Skeletal muscle cell (primary cell): ENCODE results near the gene HORMAD1.
A peak's percentile ranks its signal among the peaks of the same experiment; 100 is the strongest.
"Not testable (repeated sequence)": the region's sequence is repeated elsewhere in the genome, so short reads cannot be mapped to it uniquely, and the experiment has no call there.

Source experiments
- DNase-seq: peaks from one replicate; pipeline ENCODE4 v3.0.0-alpha.2; 2010; ENCODE audit warnings: low read depth
- H3K4me3 ChIP-seq: 2 replicates; pipeline ENCODE4 v1.5.1; 2011; ENCODE audit warnings: low read depth, mild to moderate bottlenecking, control low read depth, low read length, moderate library complexity

HORMAD1 gene

GRCh38 chr1:150706091-150706490 lies 14.6 kb downstream of the HORMAD1 start:
- H3K4me3 ChIP-seq = no peak overlapping the region
- no peak for DNase-seq

GRCh38 chr1:150703427-150703826 lies 17.3 kb downstream of the HORMAD1 start:
- DNase-seq = no peak
- no peak overlapping the region for H3K4me3 ChIP-seq

- H3K4me3 ChIP-seq = peak within 1 kb of the TSS; percentile 81
- peak; percentile 95 for DNase-seq
Measured at GRCh38 chr1:150696995-150697927, 23.4 kb downstream of the HORMAD1 start, which contains the start of gene GOLPH3L. Gene GOLPH3L (minus strand): TSS chr1:150697154. CDS start chr1:150694838, 2,316 bp downstream.

GRCh38 chr1:150696590-150696989 lies 24.1 kb downstream of the HORMAD1 start:
- H3K4me3 ChIP-seq = peak overlapping the region; percentile 81
- no peak for DNase-seq

GRCh38 chr1:150696162-150696561 lies 24.5 kb downstream of the HORMAD1 start:
- no peak for DNase-seq
- H3K4me3 ChIP-seq = peak overlapping the region; percentile 81

GRCh38 chr1:150695561-150695960 lies 25.1 kb downstream of the HORMAD1 start:
- no peak overlapping the region for H3K4me3 ChIP-seq
- DNase-seq = no peak

- H3K4me3 ChIP-seq = no peak overlapping the region
- no peak for DNase-seq
Measured at GRCh38 chr1:150692720-150693119, 28.0 kb downstream of the HORMAD1 start.

GRCh38 chr1:150688763-150689162 lies 31.9 kb downstream of the HORMAD1 start:
- no peak overlapping the region for H3K4me3 ChIP-seq
- no peak for DNase-seq

- no peak for DNase-seq
Measured at GRCh38 chr1:150686275-150686674, 34.4 kb downstream of the HORMAD1 start.

GRCh38 chr1:150683914-150684313 lies 36.8 kb downstream of the HORMAD1 start:
- no peak for DNase-seq
- H3K4me3 ChIP-seq = no peak overlapping the region

More at GRCh38 chr1:150686275-150686674, 34.4 kb downstream of the HORMAD1 start:
- H3K4me3 ChIP-seq = no peak overlapping the region

- no peak overlapping the region for H3K4me3 ChIP-seq
- no peak for DNase-seq
Measured at GRCh38 chr1:150678988-150679387, 41.7 kb downstream of the HORMAD1 start.

GRCh38 chr1:150674881-150675280 lies 45.8 kb downstream of the HORMAD1 start:
- H3K4me3 ChIP-seq = no peak overlapping the region

GRCh38 chr1:150663321-150663720 lies 57.4 kb downstream of the HORMAD1 start:
- DNase-seq = no peak
- H3K4me3 ChIP-seq = no peak overlapping the region

More at GRCh38 chr1:150674881-150675280, 45.8 kb downstream of the HORMAD1 start:
- no peak for DNase-seq

- H3K4me3 ChIP-seq = no peak overlapping the region
- DNase-seq = no peak
Measured at GRCh38 chr1:150662811-150663210, 57.9 kb downstream of the HORMAD1 start.

- no peak overlapping the region for H3K4me3 ChIP-seq
- no peak for DNase-seq
Measured at GRCh38 chr1:150661156-150661555, 59.5 kb downstream of the HORMAD1 start.

- no peak overlapping the region for H3K4me3 ChIP-seq
- no peak for DNase-seq
Measured at GRCh38 chr1:150660584-150660983, 60.1 kb downstream of the HORMAD1 start.

GRCh38 chr1:150657064-150657463 lies 63.6 kb downstream of the HORMAD1 start:
- DNase-seq, H3K4me3 ChIP-seq: not testable (repeated sequence)

- DNase-seq, H3K4me3 ChIP-seq: not testable (repeated sequence)
Measured at GRCh38 chr1:150654635-150655034, 66.1 kb downstream of the HORMAD1 start.

GRCh38 chr1:150650193-150650592 lies 70.5 kb downstream of the HORMAD1 start:
- DNase-seq = no peak

GRCh38 chr1:150649441-150650075 lies 71.1 kb downstream of the HORMAD1 start:
- no peak for DNase-seq
- H3K4me3 ChIP-seq = no peak overlapping the region

More at GRCh38 chr1:150650193-150650592, 70.5 kb downstream of the HORMAD1 start:
- H3K4me3 ChIP-seq = no peak overlapping the region
